HepG2 (cell line): Measurements from ENCODE around the gene PRPSAP2. TPM values are rescaled to one million over a fixed set of nuclear protein-coding genes. Genes with fewer than 3 reads are reported as not detected.

ENCODE experiments used
- ATAC-seq: fragments of 200-7000 bp; cut with Tn5 transposase; 3 replicates; pipeline ENCODE4 v1.9.1; 2020; ENCODE audit warnings: mild to moderate bottlenecking, moderate library complexity
- BruUV-seq: library from RNA; stranded (reverse); fragments of 400-500 nt; replicated peaks from 2 replicates; lab custom pipeline; 2021; lab: Mats Ljungman, UMichigan
- CTCF ChIA-PET: fragments of 300-600 bp; formaldehyde crosslinking; extraction: SDS; loops from one replicate; lab custom pipeline; 2021; ENCODE audit warnings: low total read pairs, inconsistent platforms, low intra/inter-chr PET ratio; lab: Yijun Ruan, JAX
- POLR2A ChIA-PET: fragments of 350-600 bp; sonication (Branson Sonifier 250); formaldehyde crosslinking; loops from one replicate; lab custom pipeline; 2020; ENCODE audit warnings: antibody characterized with exemption, inconsistent platforms; lab: Yijun Ruan, JAX
- DNase-seq: peaks from one replicate; pipeline ENCODE4 v3.0.0-alpha.2; 2015; ENCODE audit warnings: low spot score
- FAIRE-seq: peaks from 3 replicates; lab custom pipeline; 2011; peaks lifted over from hg19 to GRCh38; lab: Jason Lieb, UNC
- H2AFZ ChIP-seq: one replicate; pipeline ENCODE4 v1.6.1; 2011; ENCODE audit warnings: low read length, inconsistent platforms
- H3K27ac ChIP-seq: fragments of 300-600 bp; 3 replicates; pipeline ENCODE4 v1.8.0; 2011; ENCODE audit warnings: mixed run types, mild to moderate bottlenecking, mixed read lengths, low read length, inconsistent platforms; ENCODE audit not compliant: insufficient read depth; ENCODE audit errors: extremely low read length
- H3K27me3 ChIP-seq, 2 experiments: fragments of 200-600 bp in 1 of 2; 2 replicates in 1 of 2; 3 replicates in 1 of 2; pipeline versions ENCODE4 v1.6.0 to v1.8.0; 2011; ENCODE audit warnings: low read length in 2 of 2, mild to moderate bottlenecking in 2 of 2, moderate library complexity in 2 of 2, inconsistent platforms in 1 of 2; ENCODE audit not compliant: insufficient read depth in 2 of 2, control insufficient read depth in 1 of 2
- H3K36me3 ChIP-seq, 2 experiments: fragments of 200-600 bp in 1 of 2; replicated peaks in 1 of 2; 2 replicates in 1 of 2; 3 replicates in 1 of 2; pipeline versions ENCODE4 v1.5.1 to v1.8.0; 2011; ENCODE audit warnings: low read length in 2 of 2, inconsistent platforms in 1 of 2; ENCODE audit not compliant: insufficient read depth in 2 of 2, control insufficient read depth in 1 of 2
- H3K4me1 ChIP-seq: 2 replicates; pipeline ENCODE4 v1.5.1; 2012; ENCODE audit warnings: low read length, inconsistent platforms; ENCODE audit not compliant: insufficient read depth
- H3K4me2 ChIP-seq: 2 replicates; pipeline ENCODE4 v1.6.0; 2011; ENCODE audit warnings: low read depth, low read length, inconsistent platforms
- H3K4me3 ChIP-seq, 3 experiments: fragments of 200-600 bp in 1 of 3; sonication (generic), shearing (Covaris generic) in 1 of 3; replicated peaks in 1 of 3; 2 replicates each; pipeline ENCODE4 v1.5.1; 2011 to 2016; ENCODE audit warnings: low read length in 3 of 3, inconsistent platforms in 2 of 3, low read depth in 2 of 3, mild to moderate bottlenecking in 2 of 3, control low read depth in 1 of 3, mixed read lengths in 1 of 3; ENCODE audit not compliant: insufficient read depth in 1 of 3
- H3K79me2 ChIP-seq: one replicate; pipeline ENCODE4 v1.6.1; 2011; ENCODE audit warnings: low read length, inconsistent platforms; ENCODE audit not compliant: insufficient read depth
- H3K9ac ChIP-seq: 2 replicates; pipeline ENCODE4 v1.6.0; 2011; ENCODE audit warnings: mild to moderate bottlenecking, low read depth, low read length, inconsistent platforms; ENCODE audit not compliant: insufficient read depth
- H3K9me3 ChIP-seq: 2 replicates; pipeline ENCODE4 v1.5.1; 2012; ENCODE audit warnings: mild to moderate bottlenecking, low read length
- H4K20me1 ChIP-seq: 2 replicates; pipeline ENCODE4 v1.6.0; 2011; ENCODE audit warnings: inconsistent platforms, mild to moderate bottlenecking, low read length, moderate library complexity; ENCODE audit not compliant: insufficient read depth
- CCAR2 ChIP-seq: fragments of 200-400 bp; formaldehyde crosslinking; optimal IDR thresholded peaks from 2 replicates; pipeline ENCODE3; 2018; ENCODE audit warnings: low read depth, mild to moderate bottlenecking, low read length, moderate library complexity
- FOSL1 ChIP-seq: sonication (generic); formaldehyde crosslinking; IDR thresholded peaks from 2 replicates; pipeline ENCODE4 v1.9.0; 2021; ENCODE audit warnings: missing genetic modification reagents, borderline replicate concordance
- FOXC1 ChIP-seq: sonication (generic); formaldehyde crosslinking; IDR thresholded peaks from 2 replicates; pipeline ENCODE4 v1.8.0; 2022; ENCODE audit warnings: mild to moderate bottlenecking, missing genetic modification reagents, borderline replicate concordance
- HBP1 ChIP-seq: IDR thresholded peaks from 2 replicates; pipeline ENCODE4 v1.6.1; 2016; ENCODE audit warnings: low read depth, control low read depth
- HMG20B ChIP-seq: conservative IDR thresholded peaks from 2 replicates; pipeline ENCODE4 v1.6.1; 2016; ENCODE audit warnings: missing genetic modification reagents, missing compliant biosample characterization
- TRAFD1 ChIP-seq: sonication (generic); formaldehyde crosslinking; IDR thresholded peaks from 2 replicates; pipeline ENCODE4 v1.5.1; 2020; ENCODE audit warnings: missing genetic modification reagents, mild to moderate bottlenecking, borderline replicate concordance
- U2AF1 ChIP-seq: fragments of 200-400 bp; formaldehyde crosslinking; optimal IDR thresholded peaks from 2 replicates; pipeline ENCODE3; 2017; ENCODE audit warnings: mild to moderate bottlenecking, low read depth, low read length
- ZNF224 ChIP-seq: sonication (generic); formaldehyde crosslinking; IDR thresholded peaks from 2 replicates; pipeline ENCODE4 v1.5.0; 2020; ENCODE audit warnings: mild to moderate bottlenecking, missing genetic modification reagents
- ZNF543 ChIP-seq: sonication (generic); formaldehyde crosslinking; IDR thresholded peaks from 2 replicates; pipeline ENCODE4 v1.4.0; 2020; ENCODE audit warnings: mild to moderate bottlenecking, missing genetic modification reagents
- ZNF780A ChIP-seq: sonication (generic); formaldehyde crosslinking; IDR thresholded peaks from 2 replicates; pipeline ENCODE4 v1.8.0; 2022; ENCODE audit warnings: mild to moderate bottlenecking, missing genetic modification reagents, moderate library complexity
- ZSCAN29 ChIP-seq: sonication (generic); formaldehyde crosslinking; conservative IDR thresholded peaks from 2 replicates; pipeline ENCODE4 v1.4.0; 2020; ENCODE audit warnings: mild to moderate bottlenecking, missing genetic modification reagents
- whole genome bisulfite sequencing: methylation state at CpG from one replicate; pipeline ENCODE4 v1.1.6; 2017; ENCODE audit warnings: low lambda C conversion rate; 5-methylcytosine and 5-hydroxymethylcytosine counted together
- in situ Hi-C: cut with HindIII; loops from 2 replicates; pipeline ENCODE4 v1.10.0; 2017; ENCODE audit warnings: low pct_unique_long_range_greater_than_20kb; ENCODE audit not compliant: extremely low pct_ligation_motif_present
- intact Hi-C: fragments of 100-400 bp; cut with micrococcal nuclease; formaldehyde crosslinking; loops from one replicate; pipeline ENCODE4 v1.10.0; 2022; ENCODE audit not compliant: unreplicated experiment
- polyA plus RNA-seq, 8 experiments: library from polyadenylated mRNA; depleted of rRNA in 3 of 8; stranded (reverse) in 7 of 8; unstranded in 1 of 8; fragments of >200 nt; fragmentation: Illumina TruSeq in 4 of 8; extraction: Trizol in 4 of 8; gene quantifications; 2 replicates each; pipeline versions ENCODE4 v1.2.1 to v1.2.3, GENCODE V29; 2011 to 2016; ENCODE audit warnings: low read depth in 4 of 8, missing spikeins in 1 of 8, mixed read lengths in 1 of 8; ENCODE audit not compliant: insufficient read depth in 1 of 8
- total RNA-seq, 5 experiments: library from RNA; depleted of rRNA; stranded (reverse); fragments of >200 nt; fragmentation: Illumina TruSeq; extraction: Trizol; gene quantifications; 2 replicates each; pipeline ENCODE4 v1.2.3, GENCODE V29; 2016; ENCODE audit warnings: low read depth in 1 of 5

The PRPSAP2 gene
- total and polyA plus RNA-seq, 2 of the 13 experiments (the other 11 are each of a cell fraction or from before 2014, with no cell fraction given) = 34.0 to 58.9 TPM

- H3K79me2 ChIP-seq = peaks cover 4% of the 10 kb centered on the region
- H3K4me2 ChIP-seq = no peak overlapping the region
- TF ChIP-seq ZNF780A (CRISPR knock-in tag) = no peak
- no peak for TF ChIP-seq ZNF224 (CRISPR knock-in tag)
- no peak for TF ChIP-seq CCAR2
- no peak for TF ChIP-seq FOSL1 (CRISPR knock-in tag)
- TF ChIP-seq ZNF543 (CRISPR knock-in tag) = no peak
- TF ChIP-seq TRAFD1 = no peak
- TF ChIP-seq FOXC1 = no peak
- no peak for TF ChIP-seq ZSCAN29 (CRISPR knock-in tag)
- no peak for TF ChIP-seq HMG20B (CRISPR knock-in tag)
- no peak for TF ChIP-seq U2AF1
- no peak for TF ChIP-seq HBP1 (CRISPR knock-in tag)
- 97% methylated on average over 11 of the region's 11 CpGs for WGBS
- ChIA-PET POLR2A (no interaction called here), CTCF (no interaction called here)
- no peak overlapping the region for H3K9ac ChIP-seq
- H2AFZ ChIP-seq = no peak overlapping the region
- DNase-seq (no peak), ATAC-seq (no peak), FAIRE-seq (no peak)
- H3K27me3 ChIP-seq = no peaks in the 10 kb centered on the region
- in situ Hi-C loops = no loop called here
- peaks cover 12 to 42% of the 10 kb centered on the region in 2 experiments; a peak in 4 of 5 replicates for H3K36me3 ChIP-seq
- peaks cover 37% of the 10 kb centered on the region for H3K4me1 ChIP-seq
- intact Hi-C loops = no loop called here
- no peak overlapping the region for H3K27ac ChIP-seq
- no peak overlapping the region for H3K4me3 ChIP-seq
- BruUV-seq = no TSS peak
- no peaks in the 10 kb centered on the region for H3K9me3 ChIP-seq
- H4K20me1 ChIP-seq = peaks cover 8% of the 10 kb centered on the region; the same call in 1 of the 2 replicates
These were observed 59.6 kb downstream of the PRPSAP2 start for GRCh38 chr17:18917506-18918032.
